Endometrium (tissue), 2 donors: Measurements from ENCODE around the gene BLTP3B.
"Not testable (repeated sequence)": the region's sequence is repeated elsewhere in the genome, so short reads cannot be mapped to it uniquely, and the experiment has no call there.

ENCODE experiments used
- FAIRE-seq: peaks from 2 replicates; lab custom pipeline; 2012; peaks lifted over from hg19 to GRCh38; lab: Jason Lieb, UNC
- donor health status: control.
- donor health status: control.

BLTP3B gene, protein sequence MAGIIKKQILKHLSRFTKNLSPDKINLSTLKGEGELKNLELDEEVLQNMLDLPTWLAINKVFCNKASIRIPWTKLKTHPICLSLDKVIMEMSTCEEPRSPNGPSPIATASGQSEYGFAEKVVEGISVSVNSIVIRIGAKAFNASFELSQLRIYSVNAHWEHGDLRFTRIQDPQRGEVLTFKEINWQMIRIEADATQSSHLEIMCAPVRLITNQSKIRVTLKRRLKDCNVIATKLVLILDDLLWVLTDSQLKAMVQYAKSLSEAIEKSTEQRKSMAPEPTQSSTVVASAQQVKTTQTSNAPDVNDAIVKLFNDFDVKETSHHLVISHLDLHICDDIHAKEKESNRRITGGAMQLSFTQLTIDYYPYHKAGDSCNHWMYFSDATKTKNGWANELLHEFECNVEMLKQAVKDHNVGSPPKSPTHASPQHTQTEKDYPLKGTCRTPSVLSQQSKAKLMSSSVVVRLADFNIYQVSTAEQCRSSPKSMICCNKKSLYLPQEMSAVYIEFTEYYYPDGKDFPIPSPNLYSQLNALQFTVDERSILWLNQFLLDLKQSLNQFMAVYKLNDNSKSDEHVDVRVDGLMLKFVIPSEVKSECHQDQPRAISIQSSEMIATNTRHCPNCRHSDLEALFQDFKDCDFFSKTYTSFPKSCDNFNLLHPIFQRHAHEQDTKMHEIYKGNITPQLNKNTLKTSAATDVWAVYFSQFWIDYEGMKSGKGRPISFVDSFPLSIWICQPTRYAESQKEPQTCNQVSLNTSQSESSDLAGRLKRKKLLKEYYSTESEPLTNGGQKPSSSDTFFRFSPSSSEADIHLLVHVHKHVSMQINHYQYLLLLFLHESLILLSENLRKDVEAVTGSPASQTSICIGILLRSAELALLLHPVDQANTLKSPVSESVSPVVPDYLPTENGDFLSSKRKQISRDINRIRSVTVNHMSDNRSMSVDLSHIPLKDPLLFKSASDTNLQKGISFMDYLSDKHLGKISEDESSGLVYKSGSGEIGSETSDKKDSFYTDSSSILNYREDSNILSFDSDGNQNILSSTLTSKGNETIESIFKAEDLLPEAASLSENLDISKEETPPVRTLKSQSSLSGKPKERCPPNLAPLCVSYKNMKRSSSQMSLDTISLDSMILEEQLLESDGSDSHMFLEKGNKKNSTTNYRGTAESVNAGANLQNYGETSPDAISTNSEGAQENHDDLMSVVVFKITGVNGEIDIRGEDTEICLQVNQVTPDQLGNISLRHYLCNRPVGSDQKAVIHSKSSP (N-terminal part only)

GRCh38 chr12:100142851-100143559 lies at the start of gene BLTP3B:
BLTP3B (minus strand) TSS chr12:100142874; CDS start chr12:100142635, 239 bp downstream.
- no peak for FAIRE-seq

DNA sequence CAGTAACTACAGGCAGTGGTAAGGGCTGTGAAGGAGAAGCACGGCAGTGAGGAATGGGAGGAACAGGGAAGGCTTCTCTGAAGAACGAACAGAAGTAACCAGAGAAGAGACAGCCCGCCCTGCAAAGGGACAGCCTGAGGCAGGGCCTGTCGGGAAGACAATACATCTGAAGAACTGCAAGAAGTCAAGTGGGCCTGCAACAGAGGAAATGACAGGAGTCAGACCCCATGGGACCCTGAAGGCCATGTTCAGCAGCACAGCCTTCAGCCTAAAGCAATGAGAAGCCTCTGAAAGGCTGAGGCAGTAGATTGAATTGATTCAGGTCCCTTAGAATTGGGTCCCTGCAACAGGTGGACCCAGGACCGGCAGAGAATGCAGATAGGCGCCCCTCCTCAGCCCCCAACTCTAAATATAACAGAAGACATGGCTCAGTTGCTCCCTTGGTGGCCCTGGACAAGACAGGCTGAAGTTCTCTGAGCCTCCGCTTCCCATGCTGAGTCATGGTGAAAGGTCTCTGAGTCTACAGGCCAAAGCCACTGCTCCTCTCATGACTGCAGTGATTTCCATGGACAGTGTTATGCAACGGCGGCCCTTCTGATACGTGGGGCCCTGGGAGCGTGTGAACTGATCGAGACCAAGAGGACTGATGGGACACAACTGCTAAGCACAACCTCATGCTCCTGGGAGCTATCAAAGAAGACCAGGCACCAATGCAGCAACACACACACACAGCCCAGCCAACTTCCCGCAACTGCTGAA lies 47.1 kb upstream of the BLTP3B start:
- FAIRE-seq = no peak

DNA sequence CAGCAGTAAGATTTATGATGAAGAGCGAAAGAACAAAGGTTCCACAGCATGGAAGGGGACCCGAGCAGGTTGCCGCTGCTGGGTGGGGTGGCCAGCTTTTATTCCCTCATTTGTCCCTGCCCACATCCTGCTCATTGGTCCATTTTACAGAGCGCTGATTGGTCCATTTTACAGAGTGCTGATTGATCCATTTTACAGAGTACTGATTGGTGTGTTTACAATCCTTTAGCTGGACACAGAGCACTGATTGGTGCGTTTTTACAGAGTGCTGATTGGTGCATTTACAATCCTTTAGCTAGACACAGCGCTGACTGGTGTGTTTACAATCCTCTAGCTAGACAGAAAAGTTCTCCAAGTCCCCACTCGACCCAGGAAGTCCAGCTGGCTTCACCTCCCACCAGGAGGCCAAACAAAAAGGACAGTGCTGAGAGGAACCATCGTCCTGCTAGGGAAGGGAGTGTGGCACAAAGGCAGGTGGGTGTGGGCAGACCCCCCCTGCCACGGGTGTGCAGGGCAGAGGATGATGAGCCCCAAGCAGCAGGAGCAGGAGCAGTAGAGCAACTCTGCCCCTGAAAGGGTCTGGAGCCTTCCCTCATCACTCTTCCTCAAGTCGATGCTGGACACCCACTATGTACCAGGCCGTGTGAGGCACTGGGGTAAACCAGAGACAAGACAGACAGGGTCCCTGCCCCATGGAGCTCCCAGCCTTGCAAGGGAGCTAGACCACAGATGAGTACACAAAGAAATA lies 46.4 kb upstream of the BLTP3B start:
- not testable (repeated sequence) for FAIRE-seq

GRCh38 chr12:100187857-100188519 lies 45.3 kb upstream of the BLTP3B start:
- FAIRE-seq = no peak

- FAIRE-seq = no peak
These were observed 44.4 kb upstream of the BLTP3B start for GRCh38 chr12:100187068-100187467.

DNA sequence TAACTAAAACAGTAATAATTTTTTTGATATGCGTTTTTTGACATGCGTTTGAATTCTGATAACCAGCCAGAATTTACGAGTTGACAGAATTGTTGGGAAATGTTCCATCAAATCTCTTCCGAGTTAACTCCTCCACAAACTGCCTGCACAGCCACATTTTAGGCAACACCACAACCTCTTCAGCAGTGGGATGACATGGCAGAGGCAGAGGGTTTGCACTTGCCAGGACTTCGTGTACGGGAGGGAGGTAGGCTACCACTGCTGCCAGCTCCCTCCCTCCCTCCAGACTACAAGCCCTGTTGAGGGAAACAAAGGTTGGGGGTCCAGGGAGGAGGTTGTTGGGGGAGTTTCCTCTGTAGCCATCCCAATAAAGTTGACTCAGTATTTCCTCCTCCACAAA lies 43.4 kb upstream of the BLTP3B start:
- no peak for FAIRE-seq

GRCh38 chr12:100185361-100185894 lies 42.8 kb upstream of the BLTP3B start:
- FAIRE-seq = no peak

DNA sequence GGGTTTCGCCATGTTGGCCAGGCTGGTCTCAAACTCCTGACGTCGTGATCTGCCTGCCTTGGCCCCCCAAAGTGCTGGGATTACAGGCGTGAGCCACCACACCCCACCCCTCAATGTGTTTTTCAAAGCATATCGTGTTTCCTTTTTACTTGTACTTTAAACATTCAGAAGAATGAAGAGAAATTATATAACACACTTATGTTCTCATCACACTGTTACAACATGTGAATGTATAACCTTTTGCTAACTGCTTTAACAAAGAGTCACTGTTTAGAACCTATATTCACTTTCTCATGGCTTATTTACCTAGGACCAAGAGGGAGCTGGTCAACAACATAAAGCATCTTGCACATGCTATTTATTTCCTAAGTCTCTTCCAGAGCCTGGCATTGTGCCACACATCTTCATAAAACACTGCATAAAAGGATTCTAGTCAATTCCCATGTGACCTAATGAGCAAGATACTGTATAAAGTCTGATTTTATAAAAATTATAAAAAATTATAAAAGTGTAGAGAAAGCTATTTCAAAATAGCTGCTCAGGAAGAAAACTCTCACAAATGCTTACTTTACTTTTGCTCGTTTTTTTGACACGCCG lies 42.0 kb upstream of the BLTP3B start:
- FAIRE-seq = no peak

DNA sequence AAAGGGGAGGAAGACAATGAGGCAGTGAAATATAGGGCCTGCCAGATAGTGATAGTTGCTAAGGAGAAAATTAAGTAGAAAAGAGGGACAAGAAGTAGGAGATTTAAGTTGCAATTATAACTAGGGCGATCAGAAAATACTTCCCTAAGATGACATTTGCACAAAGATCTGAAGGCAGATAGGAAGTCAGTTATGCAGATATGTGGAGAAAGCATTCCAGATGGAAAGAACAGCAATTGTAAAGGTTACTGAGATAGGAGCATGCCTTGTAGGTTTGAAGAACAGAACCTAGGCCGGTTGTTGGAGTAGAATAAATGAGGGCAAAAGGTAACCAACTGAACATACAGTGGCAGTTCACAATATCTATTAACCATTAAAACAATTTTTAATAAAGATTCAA lies 36.6 kb upstream of the BLTP3B start:
- no peak for FAIRE-seq

GRCh38 chr12:100176493-100176892 lies 33.8 kb upstream of the BLTP3B start:
- not testable (repeated sequence) for FAIRE-seq

DNA sequence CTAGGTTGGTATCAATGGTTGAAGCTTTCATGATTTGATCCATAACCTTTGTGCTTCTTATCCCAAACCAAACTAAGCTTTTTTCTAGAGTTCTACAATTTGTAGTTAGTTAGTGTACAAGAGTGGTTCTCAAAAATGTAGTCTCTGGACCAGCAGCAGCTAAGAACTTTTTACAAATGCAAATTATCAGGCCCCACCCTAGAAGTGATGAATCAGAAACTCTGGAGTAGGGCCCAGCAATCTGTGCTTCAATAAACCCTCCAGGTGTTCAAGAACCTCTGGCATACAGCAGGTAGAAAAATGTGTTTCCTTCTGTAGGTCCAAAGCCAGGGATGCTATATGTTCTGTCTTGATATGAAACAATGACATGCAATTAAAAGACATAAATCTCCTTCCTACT lies 31.8 kb upstream of the BLTP3B start:
- FAIRE-seq = no peak

DNA sequence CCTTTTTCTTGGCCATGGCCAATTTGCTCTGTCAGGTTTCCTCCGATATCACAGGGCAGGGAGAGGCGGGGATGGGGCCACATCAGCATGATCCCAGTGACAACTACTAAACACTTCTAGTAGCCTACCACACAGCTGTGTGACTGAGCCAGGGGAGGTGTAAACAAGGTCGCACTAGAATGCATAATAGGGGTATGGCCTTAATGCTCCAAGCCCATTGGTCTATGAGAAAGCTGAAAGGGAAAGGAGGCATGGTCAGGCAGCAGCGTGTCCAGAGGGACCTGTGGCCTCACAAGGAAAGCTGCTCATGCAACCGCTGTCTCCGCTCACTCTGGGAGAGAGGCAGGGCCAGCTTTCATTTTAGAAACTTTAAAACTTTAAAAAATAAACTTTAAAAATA lies 30.4 kb upstream of the BLTP3B start:
- no peak for FAIRE-seq

DNA sequence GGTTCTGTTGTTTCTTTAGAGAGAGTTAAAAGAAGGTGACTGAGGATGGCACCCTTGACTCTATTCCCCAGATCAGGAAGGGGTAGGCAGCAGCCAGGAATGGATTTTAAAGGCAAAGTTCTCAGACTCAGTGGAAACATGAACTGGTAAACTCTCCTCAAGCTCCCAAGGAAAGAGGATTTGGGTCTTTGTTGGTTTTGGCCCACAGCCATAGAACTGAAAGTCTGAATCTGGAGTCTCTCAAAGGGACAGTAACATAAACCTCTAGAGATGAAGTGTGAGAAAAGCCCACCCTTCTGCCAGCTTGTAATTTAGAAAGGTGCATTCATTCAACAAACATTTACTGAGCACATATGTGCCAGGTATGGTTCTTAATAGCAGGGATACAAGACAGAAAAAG lies 28.6 kb upstream of the BLTP3B start:
- no peak for FAIRE-seq

- no peak for FAIRE-seq
These were observed 27.7 kb upstream of the BLTP3B start for GRCh38 chr12:100170313-100170858.

GRCh38 chr12:100169345-100169744 lies 26.7 kb upstream of the BLTP3B start:
- FAIRE-seq = no peak

DNA sequence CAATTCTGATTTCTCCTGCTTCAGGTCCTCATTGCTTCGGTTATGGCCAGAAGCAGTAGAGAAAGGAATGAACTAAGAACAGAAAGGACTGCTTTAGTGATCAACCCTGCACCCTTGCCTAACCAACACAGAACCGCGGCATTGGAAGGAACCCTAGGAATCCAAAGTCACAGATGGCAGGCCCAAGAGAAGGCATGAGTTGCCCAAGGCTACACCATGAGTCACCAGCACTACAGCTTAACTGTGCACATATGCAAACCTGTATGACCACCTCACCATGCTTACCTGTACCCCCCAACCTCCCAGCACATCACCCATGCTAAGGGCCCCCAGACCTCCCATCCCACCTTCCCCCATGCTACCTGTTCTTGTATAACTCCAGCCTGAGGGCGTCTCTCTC lies 25.9 kb upstream of the BLTP3B start:
- FAIRE-seq = no peak

- no peak for FAIRE-seq
These were observed 23.6 kb upstream of the BLTP3B start for GRCh38 chr12:100166232-100166631.

- FAIRE-seq = no peak
These were observed 22.7 kb upstream of the BLTP3B start for GRCh38 chr12:100165356-100165755.
